A673 (cell line): Measurements from ENCODE around the gene NRBP1. TPM values are rescaled to one million over a fixed set of nuclear protein-coding genes. Genes with fewer than 3 reads are reported as not detected.

ENCODE experiments used
- BruUV-seq: library from RNA; stranded (reverse); fragments of 400-500 nt; replicated peaks from 2 replicates; lab custom pipeline; 2021; lab: Mats Ljungman, UMichigan
- CTCF ChIA-PET: fragments of 300-600 bp; sonication (Branson Sonifier 250); formaldehyde crosslinking; loops from one replicate; lab custom pipeline; 2022; ENCODE audit warnings: antibody characterized with exemption; lab: Charles Lee
- POLR2A ChIA-PET: fragments of 300-600 bp; sonication (Branson Sonifier 250); formaldehyde crosslinking; loops from one replicate; lab custom pipeline; 2022; ENCODE audit warnings: antibody characterized with exemption; ENCODE audit not compliant: low non-redundant PET; lab: Charles Lee
- DNase-seq: peaks from one replicate; pipeline ENCODE4 v3.0.0-alpha.2; 2015; ENCODE audit warnings: low spot score
- H3K27ac ChIP-seq: fragments of 200-600 bp; sonication (generic); 2 replicates; pipeline ENCODE4 v1.5.1; 2016; ENCODE audit warnings: mixed run types, low read depth, mild to moderate bottlenecking, mixed read lengths, antibody characterized with exemption, low read length; ENCODE audit not compliant: poor library complexity, severe bottlenecking
- H3K27me3 ChIP-seq: fragments of 200-600 bp; sonication (generic); replicated peaks from 2 replicates; pipeline ENCODE4 v1.6.1; 2017; ENCODE audit warnings: mixed run types, low read depth, mild to moderate bottlenecking, mixed read lengths, antibody characterized with exemption, low read length; ENCODE audit not compliant: insufficient read depth, poor library complexity
- H3K36me3 ChIP-seq: fragments of 200-600 bp; sonication (generic); 2 replicates; pipeline ENCODE4 v1.6.1; 2016; ENCODE audit warnings: mixed run types, mild to moderate bottlenecking, mixed read lengths, antibody characterized with exemption, low read length; ENCODE audit not compliant: insufficient read depth, poor library complexity, severe bottlenecking
- H3K4me1 ChIP-seq: fragments of 200-600 bp; sonication (generic); 2 replicates; pipeline ENCODE4 v1.6.1; 2017; ENCODE audit warnings: mixed run types, mild to moderate bottlenecking, mixed read lengths, antibody characterized with exemption, low read length; ENCODE audit not compliant: insufficient read depth, poor library complexity, severe bottlenecking
- H3K4me3 ChIP-seq: fragments of 200-600 bp; sonication (generic); 2 replicates; pipeline ENCODE4 v1.5.1; 2016; ENCODE audit warnings: low read depth, mixed run types, mild to moderate bottlenecking, mixed read lengths, low read length; ENCODE audit not compliant: poor library complexity, severe bottlenecking
- H3K9me3 ChIP-seq: fragments of 200-600 bp; sonication (generic); 2 replicates; pipeline ENCODE4 v1.6.1; 2016; ENCODE audit warnings: mixed run types, low read depth, mild to moderate bottlenecking, mixed read lengths, antibody characterized with exemption, low read length; ENCODE audit not compliant: poor library complexity, severe bottlenecking
- CTCF ChIP-seq: fragments of 300-800, 200-600 bp; sonication (generic); conservative IDR thresholded peaks from 2 replicates; pipeline ENCODE4 v1.5.1; 2017; ENCODE audit warnings: low read depth, mild to moderate bottlenecking, antibody characterized with exemption, low read length, moderate library complexity, mixed read lengths
- EZH2 ChIP-seq: fragments of 200-600 bp; sonication (generic); IDR thresholded peaks from 2 replicates; pipeline ENCODE4 v1.6.1; 2017; ENCODE audit warnings: borderline replicate concordance, low read depth, mild to moderate bottlenecking, mixed read lengths, antibody characterized with exemption, low read length; ENCODE audit not compliant: poor library complexity, severe bottlenecking
- intact Hi-C: fragments of 100-400 bp; cut with micrococcal nuclease; formaldehyde crosslinking; loops from one replicate; pipeline ENCODE4 v1.10.0; 2022; ENCODE audit not compliant: unreplicated experiment
- total RNA-seq: library from RNA; stranded (reverse); gene quantifications from 2 replicates; pipeline ENCODE4 v1.2.3, GENCODE V29; 2021

NRBP1 gene
- total RNA-seq, 1 experiment from 2014 or later = 93.0 TPM

DNA sequence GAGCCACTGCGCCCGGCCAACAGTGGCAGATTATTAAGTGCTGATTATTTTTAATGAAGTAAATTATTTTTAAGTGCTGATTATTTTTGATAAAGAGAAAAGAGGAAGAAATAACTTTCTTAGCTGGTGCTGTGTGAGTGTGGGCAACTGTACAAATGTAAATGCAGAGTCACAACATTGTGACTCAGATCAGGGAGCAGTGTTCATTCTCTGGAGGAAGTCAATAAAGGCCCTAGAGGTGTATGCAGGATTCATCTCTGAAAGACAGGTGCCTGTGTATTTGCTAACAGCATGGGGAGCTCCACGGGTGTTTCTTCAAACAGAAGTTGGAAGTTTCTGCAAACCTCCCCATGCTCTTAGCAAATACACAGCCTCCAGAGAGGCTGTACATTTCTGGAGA, 19.9 kb downstream of the NRBP1 start:
- Histone ChIP-seq H3K4me3 (no peak overlapping the region), H3K36me3 (peaks cover 5% of the 10 kb centered on the region), H3K27ac (no peak overlapping the region), H3K27me3 (no peaks in the 10 kb centered on the region), H3K9me3 (no peaks in the 10 kb centered on the region), H3K4me1 (no peaks in the 10 kb centered on the region)
- no peak for TF ChIP-seq CTCF
- TF ChIP-seq EZH2 = no peak
- ChIA-PET CTCF (no interaction called here), POLR2A (no interaction called here)
- BruUV-seq = no TSS peak
- intact Hi-C loops = no loop called here
- DNase-seq = no peak

GRCh38 chr2:27451095-27451494, 22.7 kb downstream of the NRBP1 start:
- DNase-seq = no peak
- no TSS peak for BruUV-seq
- H3K9me3 ChIP-seq = no peaks in the 10 kb centered on the region
- H3K4me1 ChIP-seq = no peaks in the 10 kb centered on the region
- H3K27ac ChIP-seq = no peak overlapping the region
- intact Hi-C loops = no loop called here
- no peaks in the 10 kb centered on the region for H3K27me3 ChIP-seq
- peaks cover 5% of the 10 kb centered on the region for H3K36me3 ChIP-seq
- H3K4me3 ChIP-seq = no peak overlapping the region
- CTCF ChIA-PET = no interaction called here
- no peak for TF ChIP-seq EZH2
- POLR2A ChIA-PET = no interaction called here

GRCh38 chr2:27453968-27454367, 25.5 kb downstream of the NRBP1 start:
- no peaks in the 10 kb centered on the region for H3K4me1 ChIP-seq
- POLR2A ChIA-PET = no interaction called here
- intact Hi-C loops = no loop called here
- H3K9me3 ChIP-seq = no peaks in the 10 kb centered on the region
- CTCF ChIA-PET = no interaction called here
- H3K36me3 ChIP-seq = peaks cover 6% of the 10 kb centered on the region
- no peak overlapping the region for H3K4me3 ChIP-seq
- no TSS peak for BruUV-seq
- TF ChIP-seq CTCF = no peak
- TF ChIP-seq EZH2 = no peak
- H3K27ac ChIP-seq = no peak overlapping the region
- no peak for DNase-seq
- no peaks in the 10 kb centered on the region for H3K27me3 ChIP-seq

GRCh38 chr2:27461118-27461517, 32.7 kb downstream of the NRBP1 start:
- intact Hi-C loops = no loop called here

More at GRCh38 chr2:27461118-27461517, 32.7 kb downstream of the NRBP1 start:
- DNase-seq = no peak
- no peak for TF ChIP-seq CTCF
- TF ChIP-seq EZH2 = no peak
- Histone ChIP-seq H3K9me3 (no peaks in the 10 kb centered on the region), H3K4me1 (no peaks in the 10 kb centered on the region), H3K27me3 (no peaks in the 10 kb centered on the region), H3K36me3 (peaks cover 6% of the 10 kb centered on the region), H3K4me3 (no peak overlapping the region), H3K27ac (no peak overlapping the region)
- ChIA-PET CTCF (no interaction called here), POLR2A (interaction anchor here (0.6 kb wide), 1 partner anchor 11 kb away, joined by 3 read pairs; no protein-coding TSS in a partner anchor)
- BruUV-seq = no TSS peak
